Mesothelial cell of epicardium (in vitro differentiated cells): ENCODE measurements around the gene NPHP4. TPM values are rescaled to one million over a fixed set of nuclear protein-coding genes. Genes with fewer than 3 reads are reported as not detected.

ENCODE experiments used
- DNase-seq, 2 experiments: peaks; one replicate each; pipeline ENCODE4 v3.0.0; 2021; ENCODE audit warnings: low spot score in 2 of 2; ENCODE audit not compliant: unreplicated experiment in 2 of 2
- H3K27ac Mint-ChIP-seq: 2 replicates; pipeline ENCODE4 v1.8.0; 2021; ENCODE audit warnings: mixed read lengths
- H3K27me3 Mint-ChIP-seq: 2 replicates; pipeline ENCODE4 v1.8.0; 2021; ENCODE audit warnings: low read depth, mixed read lengths
- H3K36me3 Mint-ChIP-seq: 2 replicates; pipeline ENCODE4 v1.8.0; 2021; ENCODE audit warnings: mixed read lengths
- H3K4me1 Mint-ChIP-seq: 2 replicates; pipeline ENCODE4 v1.8.0; 2021; ENCODE audit warnings: mixed read lengths
- H3K4me3 Mint-ChIP-seq: 2 replicates; pipeline ENCODE4 v1.8.0; 2021; ENCODE audit warnings: mild to moderate bottlenecking, moderate library complexity, mixed read lengths
- H3K9me3 Mint-ChIP-seq: 2 replicates; pipeline ENCODE4 v1.8.0; 2021; ENCODE audit warnings: mixed read lengths
- total RNA-seq: library from RNA; stranded (reverse); gene quantifications from 3 replicates; pipeline ENCODE4 v1.2.1, GENCODE V29; 2021
- TF ChIP-seq, protein P1 (sequence below): fragments of 200-600 bp; sonication (generic); IDR thresholded peaks from one replicate; pipeline ENCODE4 v1.5.0; 2021; ENCODE audit warnings: antibody characterized with exemption; ENCODE audit not compliant: unreplicated experiment

The NPHP4 gene
- total RNA-seq, 1 donor from 2014 or later, result 16.4 TPM

DNA sequence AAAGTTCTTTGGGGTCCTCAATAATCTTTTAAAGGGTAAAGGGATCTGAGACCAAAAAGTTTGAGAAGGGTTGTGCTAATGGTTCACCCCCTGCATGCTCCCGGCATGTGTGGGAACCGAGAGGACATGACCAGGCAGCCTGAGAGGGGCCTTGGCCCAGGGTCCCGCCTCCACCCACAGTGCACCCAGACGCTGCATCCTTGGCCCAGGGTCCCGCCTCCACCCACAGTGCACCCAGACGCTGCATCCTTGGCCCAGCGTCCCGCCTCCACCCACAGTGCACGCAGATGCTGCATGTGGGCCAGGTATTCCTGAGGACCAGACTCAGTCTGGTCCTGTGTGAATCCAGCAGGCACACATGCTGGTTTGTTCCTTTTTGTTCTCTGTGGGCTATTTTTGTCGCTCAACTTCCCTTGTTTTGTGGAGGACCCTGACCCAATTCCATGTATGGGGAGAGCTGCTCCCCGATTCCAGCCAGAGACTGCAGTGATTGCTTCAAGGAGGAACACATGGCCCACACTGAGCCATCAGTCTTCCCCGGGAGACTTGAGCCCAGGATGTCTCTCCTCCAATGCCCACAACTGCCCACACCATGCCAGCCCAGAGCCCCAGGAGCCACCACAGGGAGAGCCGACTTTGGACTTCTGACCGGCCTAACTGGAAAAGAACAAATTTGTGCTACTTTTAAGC is 3.5 kb downstream of the NPHP4 start:
- no peak overlapping the region for H3K4me3 Mint-ChIP-seq
- no peak for DNase-seq

DNA sequence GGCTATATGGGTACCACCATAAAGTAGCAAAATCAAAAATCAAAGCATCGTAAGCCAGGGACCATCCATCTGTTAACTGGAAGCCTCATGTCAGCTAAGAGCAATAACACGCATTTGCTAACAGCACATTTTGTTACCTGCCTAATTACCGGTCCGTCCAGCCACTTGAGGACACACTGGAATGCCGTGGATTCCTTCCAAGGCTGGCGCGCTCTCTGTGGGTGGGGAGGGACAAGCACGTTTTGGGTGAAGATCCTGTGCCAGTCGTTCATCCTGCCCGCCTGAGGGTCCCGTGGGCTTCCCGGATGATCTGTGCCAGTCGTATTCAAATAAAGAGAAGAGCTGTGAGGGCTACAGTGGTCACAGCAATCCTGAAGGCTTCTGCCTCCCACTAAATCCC is 6.2 kb downstream of the NPHP4 start:
- H3K36me3 Mint-ChIP-seq, result no peaks in the 10 kb centered on the region
- no peak overlapping the region for H3K27ac Mint-ChIP-seq
- H3K4me1 Mint-ChIP-seq, result peaks cover 14% of the 10 kb centered on the region
- H3K9me3 Mint-ChIP-seq, result no peaks in the 10 kb centered on the region
- H3K4me3 Mint-ChIP-seq, result no peak overlapping the region
- no peaks in the 10 kb centered on the region for H3K27me3 Mint-ChIP-seq
- no peak for DNase-seq
- TF ChIP-seq, protein P1, sequence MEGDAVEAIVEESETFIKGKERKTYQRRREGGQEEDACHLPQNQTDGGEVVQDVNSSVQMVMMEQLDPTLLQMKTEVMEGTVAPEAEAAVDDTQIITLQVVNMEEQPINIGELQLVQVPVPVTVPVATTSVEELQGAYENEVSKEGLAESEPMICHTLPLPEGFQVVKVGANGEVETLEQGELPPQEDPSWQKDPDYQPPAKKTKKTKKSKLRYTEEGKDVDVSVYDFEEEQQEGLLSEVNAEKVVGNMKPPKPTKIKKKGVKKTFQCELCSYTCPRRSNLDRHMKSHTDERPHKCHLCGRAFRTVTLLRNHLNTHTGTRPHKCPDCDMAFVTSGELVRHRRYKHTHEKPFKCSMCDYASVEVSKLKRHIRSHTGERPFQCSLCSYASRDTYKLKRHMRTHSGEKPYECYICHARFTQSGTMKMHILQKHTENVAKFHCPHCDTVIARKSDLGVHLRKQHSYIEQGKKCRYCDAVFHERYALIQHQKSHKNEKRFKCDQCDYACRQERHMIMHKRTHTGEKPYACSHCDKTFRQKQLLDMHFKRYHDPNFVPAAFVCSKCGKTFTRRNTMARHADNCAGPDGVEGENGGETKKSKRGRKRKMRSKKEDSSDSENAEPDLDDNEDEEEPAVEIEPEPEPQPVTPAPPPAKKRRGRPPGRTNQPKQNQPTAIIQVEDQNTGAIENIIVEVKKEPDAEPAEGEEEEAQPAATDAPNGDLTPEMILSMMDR, result no peak

More for the DNA sequence above, 3.5 kb downstream of the NPHP4 start:
- TF ChIP-seq, protein P1, result no peak
- H3K27ac Mint-ChIP-seq, result no peak overlapping the region
- no peaks in the 10 kb centered on the region for H3K9me3 Mint-ChIP-seq
- peaks cover 10% of the 10 kb centered on the region for H3K27me3 Mint-ChIP-seq
- no peaks in the 10 kb centered on the region for H3K36me3 Mint-ChIP-seq
- H3K4me1 Mint-ChIP-seq, result peaks cover 17% of the 10 kb centered on the region

DNA sequence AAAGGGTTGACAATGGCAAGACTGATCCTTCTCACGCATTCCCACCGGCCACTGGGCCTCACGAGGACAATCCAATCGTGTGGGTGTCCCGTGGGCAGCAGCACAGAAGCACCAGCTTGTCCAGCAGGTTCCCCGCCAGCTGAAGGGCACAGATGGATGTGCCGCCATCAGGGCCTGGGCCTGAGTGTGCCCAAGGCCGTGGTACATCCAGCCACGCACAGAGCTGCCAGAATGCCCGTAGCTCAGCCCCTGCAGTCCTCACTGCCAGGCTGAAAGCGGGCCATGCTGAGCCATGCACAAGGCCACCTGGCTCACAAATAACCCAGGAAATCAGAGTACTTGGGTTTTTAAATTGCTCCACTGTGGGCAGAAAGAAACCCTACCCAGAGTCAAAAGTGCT is 7.0 kb downstream of the NPHP4 start:
- Mint-ChIP-seq H3K27me3 (no peaks in the 10 kb centered on the region), H3K9me3 (no peaks in the 10 kb centered on the region), H3K27ac (no peak overlapping the region), H3K36me3 (no peaks in the 10 kb centered on the region), H3K4me3 (no peak overlapping the region), H3K4me1 (peaks cover 16% of the 10 kb centered on the region)
- TF ChIP-seq, protein P1, result no peak
- DNase-seq, result no peak

DNA sequence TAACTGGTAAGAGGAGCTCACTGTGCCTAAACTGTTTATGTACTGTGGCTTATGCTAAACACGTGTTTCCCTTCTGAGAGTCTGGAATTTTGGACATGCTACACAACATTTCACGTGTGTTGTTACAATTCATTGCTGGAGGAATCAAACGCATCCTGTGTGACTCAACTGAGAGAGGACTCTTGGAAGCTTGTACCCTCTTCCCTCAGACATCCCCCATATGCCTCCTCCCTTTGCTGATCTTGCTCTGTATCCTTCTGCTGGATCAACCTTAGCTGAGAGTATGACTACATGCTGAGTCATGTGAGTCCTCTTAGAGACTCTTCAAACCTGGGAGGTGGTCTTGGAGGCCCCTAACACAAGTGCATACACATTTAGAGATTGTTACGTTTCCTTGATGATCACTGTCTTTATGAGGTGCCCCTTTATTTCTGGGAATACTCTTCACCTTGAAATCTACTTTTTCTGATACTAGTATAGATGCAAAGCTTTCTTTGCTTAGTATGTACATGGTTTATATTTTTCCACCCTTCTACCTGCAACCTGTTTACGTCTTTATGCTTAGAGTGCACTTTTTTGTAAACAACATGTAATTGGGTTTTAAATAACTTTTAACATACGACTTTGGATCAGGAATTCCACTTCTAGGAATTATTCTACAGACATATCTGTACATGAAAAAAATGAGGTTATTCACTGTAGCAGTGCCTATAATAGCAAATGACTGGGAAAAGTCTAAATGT is 8.7 kb downstream of the NPHP4 start:
- TF ChIP-seq, protein P1, result no peak
- Mint-ChIP-seq H3K36me3 (no peaks in the 10 kb centered on the region), H3K9me3 (no peaks in the 10 kb centered on the region), H3K4me1 (peaks cover 19% of the 10 kb centered on the region), H3K4me3 (no peak overlapping the region), H3K27ac (no peak overlapping the region), H3K27me3 (no peaks in the 10 kb centered on the region)
- DNase-seq, result no peak

DNA sequence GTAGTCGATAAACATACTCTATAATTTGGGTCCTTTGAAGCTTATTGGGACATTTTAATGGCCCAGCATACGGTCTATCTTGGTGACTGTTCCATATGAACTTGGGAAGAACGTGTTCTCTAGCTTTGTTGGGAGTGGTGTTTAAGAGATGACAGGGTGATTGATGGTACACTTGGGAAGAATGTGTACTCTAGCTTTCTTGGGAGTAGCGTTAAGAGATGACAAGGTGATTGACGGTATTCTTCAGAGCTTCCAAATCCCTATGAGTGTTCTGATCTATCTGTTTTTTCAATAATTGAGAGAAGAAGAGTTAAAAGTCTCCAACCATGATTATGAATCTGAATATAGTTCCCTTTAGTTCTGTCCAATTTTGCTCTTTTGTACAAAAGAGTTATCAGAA is 9.4 kb downstream of the NPHP4 start:
- no peak for DNase-seq
- H3K9me3 Mint-ChIP-seq, result no peaks in the 10 kb centered on the region
- no peak overlapping the region for H3K27ac Mint-ChIP-seq
- H3K36me3 Mint-ChIP-seq, result no peaks in the 10 kb centered on the region
- TF ChIP-seq, protein P1, result no peak
- H3K27me3 Mint-ChIP-seq, result no peaks in the 10 kb centered on the region
- no peak overlapping the region for H3K4me3 Mint-ChIP-seq
- H3K4me1 Mint-ChIP-seq, result peaks cover 19% of the 10 kb centered on the region
